GM21737 (cell line): ENCODE measurements around the gene SPESP1.

ENCODE experiments used
- ATAC-seq: cut with Tn5 transposase; IDR thresholded peaks from one replicate; pipeline ENCODE4 v1.9.1; 2021; ENCODE audit warnings: mild to moderate bottlenecking, moderate library complexity; ENCODE audit not compliant: unreplicated experiment

The SPESP1 gene

DNA sequence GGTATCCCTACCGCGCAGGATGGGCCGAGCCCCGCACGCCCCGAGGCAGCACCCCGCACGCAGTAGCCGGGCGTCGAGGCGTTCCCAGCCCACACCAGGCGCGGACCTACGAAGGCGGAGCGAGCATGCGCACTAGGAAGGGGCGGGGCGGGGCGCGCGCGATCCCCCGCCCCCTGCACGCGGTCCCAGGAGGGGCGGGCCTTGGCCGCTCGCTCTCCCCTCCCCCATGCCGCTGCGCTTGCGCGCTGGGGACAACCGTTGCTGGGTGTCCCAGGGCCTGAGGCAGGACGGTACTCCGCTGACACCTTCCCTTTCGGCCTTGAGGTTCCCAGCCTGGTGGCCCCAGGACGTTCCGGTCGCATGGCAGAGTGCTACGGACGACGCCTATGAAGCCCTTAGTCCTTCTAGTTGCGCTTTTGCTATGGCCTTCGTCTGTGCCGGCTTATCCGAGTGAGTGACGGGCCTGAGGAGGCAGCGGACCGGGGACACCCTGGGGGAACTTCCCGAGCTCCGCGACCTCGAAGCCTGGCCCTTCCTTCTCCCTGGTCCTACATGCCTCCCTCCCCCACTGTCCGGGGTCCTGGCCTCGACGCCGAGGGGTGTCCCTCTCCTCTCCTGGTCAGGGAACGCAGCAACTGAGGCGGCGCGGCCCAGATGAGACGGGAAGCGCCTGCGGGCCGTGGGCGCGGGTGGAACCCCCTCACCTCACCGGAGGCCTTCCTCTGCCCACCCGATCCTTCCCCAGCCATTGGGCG is at the start of gene SPESP1:
SPESP1 (plus strand) TSS at position 258 of the 755 bp plus-strand sequence; CDS start at position 387, 129 bp downstream.
- ATAC-seq = no peak

- no peak for ATAC-seq
These were observed 45.3 kb upstream of the SPESP1 start for GRCh38 chr15:68885070-68885469.

- ATAC-seq = no peak
These were observed 43.2 kb upstream of the SPESP1 start for GRCh38 chr15:68887120-68887519.

- ATAC-seq = no peak
These were observed 42.5 kb upstream of the SPESP1 start for GRCh38 chr15:68887819-68888218.

DNA sequence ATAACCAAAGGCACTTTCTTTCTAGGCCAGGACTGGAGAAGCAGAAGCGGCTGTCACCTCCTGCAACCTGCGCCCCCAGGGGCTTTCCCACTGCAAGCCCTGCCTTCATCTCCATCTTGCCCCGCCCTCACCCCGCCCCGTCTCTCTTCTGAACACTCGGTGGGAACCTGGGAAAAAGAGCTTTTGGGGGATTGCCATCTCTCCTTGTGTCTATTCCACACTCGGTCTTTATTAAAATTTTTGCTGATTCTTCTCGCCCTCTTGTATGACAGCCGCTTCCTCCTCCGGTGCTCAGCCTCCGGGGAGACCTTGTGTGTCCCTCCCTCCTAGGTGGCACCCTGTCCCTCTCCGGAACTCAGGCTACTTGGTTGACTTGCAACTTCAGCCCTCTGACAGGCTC is 41.9 kb upstream of the SPESP1 start:
- no peak for ATAC-seq

- ATAC-seq = no peak
These were observed 36.1 kb upstream of the SPESP1 start for GRCh38 chr15:68894208-68894607.

DNA sequence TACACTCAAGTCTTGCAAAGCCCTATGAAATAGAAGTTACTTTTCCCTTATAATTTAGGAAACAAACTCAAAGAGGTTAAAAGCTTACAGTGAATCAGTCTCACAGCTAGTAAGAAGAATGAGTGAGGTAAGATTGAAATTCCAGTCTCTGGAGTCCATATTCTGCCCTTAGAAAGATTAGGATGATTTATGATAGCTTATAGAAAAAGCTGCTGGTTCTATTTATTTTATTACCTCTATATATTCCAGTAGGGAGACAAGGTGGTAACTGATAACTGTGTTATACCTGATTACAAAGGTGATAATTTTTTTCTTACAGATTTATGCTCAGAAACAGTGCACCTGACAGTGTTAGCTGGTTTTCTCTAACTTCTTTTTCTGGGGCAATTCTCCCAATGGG is 34.1 kb upstream of the SPESP1 start:
- ATAC-seq = no peak

GRCh38 chr15:68897016-68897415 is 33.3 kb upstream of the SPESP1 start:
- ATAC-seq = no peak

DNA sequence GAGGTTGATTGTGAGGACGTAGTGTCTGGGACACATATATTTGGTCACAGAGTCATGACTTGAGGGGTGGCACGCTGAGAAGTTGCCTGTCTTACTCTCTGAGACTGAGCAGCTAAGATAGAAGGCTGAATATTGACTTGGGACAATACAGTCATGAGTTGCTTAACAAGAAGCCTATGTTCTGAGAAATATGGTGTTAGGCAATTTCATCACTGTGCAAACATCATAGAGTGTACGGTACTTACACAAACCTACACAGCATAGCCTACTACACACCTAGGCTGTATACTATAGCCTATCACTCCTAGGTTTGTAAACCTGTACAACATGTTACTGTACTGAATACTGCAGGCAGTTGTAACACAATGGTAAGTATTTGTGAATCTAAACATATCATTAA is 30.3 kb upstream of the SPESP1 start:
- ATAC-seq = no peak

DNA sequence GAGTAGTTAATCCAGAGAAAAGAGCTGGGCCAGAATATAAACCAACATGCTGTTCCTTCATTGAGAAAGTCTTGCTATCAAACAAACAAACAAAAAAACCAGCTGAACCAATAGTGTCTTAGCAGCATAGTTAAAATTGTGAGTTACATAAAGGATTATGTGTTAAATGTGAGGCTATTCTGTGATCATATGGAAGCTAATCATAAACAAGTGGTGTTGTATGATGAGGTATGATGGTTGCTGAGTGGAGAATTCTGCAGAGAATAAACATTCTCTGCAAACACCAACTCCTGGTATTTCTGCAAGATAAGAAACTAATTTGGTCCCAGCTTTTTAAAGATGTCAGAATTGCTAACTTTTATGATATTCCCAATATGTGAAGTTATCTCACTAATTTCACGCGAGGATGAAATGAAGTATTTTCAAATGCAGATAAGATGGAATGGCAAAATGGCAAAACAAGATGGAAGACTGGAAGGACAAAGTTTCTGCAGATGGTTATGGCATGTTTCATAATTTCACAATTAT is 22.9 kb upstream of the SPESP1 start:
- ATAC-seq = no peak

DNA sequence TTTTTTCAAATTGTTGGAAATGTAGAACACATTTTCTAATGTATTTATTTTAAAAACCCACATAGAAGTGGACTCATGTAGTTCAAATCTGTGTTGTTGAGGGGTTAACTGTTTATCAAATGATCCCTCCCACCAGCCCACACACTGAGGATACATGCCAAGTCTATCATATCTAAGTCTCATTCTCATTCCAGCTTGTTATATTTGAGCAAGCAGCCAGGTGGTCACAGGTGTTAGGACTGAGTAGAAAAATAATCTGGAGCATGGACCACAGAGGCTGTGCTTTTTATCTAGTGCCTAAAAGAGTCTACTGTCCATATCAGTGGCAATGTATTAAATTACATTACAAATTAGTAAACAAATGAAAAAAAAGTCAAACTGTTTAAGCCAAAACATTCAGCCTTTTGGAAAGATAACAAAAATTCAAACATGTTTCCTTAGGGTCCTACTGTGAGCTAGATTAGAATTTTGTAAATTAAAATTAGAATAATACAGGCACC is 20.7 kb upstream of the SPESP1 start:
- no peak for ATAC-seq

DNA sequence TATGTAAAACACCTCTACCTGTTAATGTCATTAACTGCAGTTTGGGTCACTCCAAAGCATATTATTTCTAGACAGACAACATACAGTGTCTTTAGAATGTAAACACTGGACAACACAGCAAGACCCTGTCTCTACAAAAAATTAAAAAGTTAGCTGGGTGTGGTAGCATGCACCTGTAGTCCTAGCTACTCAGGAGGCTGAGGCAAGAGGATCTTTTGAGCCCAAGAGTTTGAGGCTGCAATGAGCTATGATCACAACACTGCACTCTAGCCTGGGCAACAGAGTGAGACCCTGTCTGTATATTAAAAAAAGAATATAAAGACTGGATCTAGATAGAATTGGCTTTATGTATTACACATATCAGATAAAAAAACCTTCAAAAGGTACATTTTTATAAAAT is 20.0 kb upstream of the SPESP1 start:
- ATAC-seq = no peak

- ATAC-seq = no peak
These were observed 19.5 kb upstream of the SPESP1 start for GRCh38 chr15:68910816-68911215.

DNA sequence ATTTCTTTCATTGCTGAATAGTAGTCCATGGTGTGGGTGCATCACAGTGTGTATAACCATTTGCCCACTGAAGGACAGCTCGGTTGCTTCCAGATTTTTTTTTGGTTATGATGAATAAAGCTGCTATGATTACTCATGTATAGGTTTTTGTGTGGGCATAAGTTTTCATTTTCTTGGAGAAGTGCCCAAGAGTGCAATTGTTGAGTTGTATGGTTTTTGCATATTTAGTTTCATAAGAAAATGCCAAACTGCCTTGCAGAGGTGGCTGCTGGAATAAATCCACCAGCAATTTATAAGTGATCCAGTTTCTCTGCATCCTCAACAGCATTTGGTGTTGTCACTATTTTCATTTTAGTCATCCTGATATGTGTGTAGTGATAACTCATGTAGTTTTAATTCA is 8.4 kb upstream of the SPESP1 start:
- ATAC-seq = no peak

DNA sequence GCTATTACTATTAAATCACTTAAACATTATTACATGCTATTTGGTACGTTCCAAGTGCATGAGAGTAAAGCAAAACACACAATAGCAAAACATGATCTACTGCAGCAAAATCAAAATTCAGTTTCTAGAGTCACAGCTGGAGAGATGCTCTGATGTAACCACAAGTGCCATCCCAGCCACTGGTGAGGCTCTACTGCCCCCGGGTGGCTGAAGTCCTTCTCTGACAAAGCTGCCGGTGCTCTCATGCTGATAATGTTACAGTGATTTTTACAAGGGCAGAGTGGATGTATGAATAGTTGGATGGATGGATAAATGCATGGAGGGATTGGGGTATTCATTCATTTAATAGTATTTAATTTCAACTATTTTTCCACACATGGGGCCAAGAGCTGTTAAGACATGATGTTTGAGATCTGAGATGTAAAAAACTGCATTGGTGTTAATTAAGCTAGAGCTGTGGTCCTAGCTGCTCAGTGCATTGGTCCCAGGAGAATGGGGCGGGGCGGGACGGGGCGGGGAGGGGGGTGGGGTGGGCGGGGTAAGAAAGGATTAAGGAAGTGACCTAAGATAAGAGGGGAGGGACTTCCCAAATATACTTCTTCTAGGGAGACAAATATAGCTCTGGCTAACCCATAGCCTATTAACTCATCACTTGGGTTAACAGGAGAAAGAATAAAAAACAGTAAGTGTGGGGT is 5.3 kb upstream of the SPESP1 start:
- no peak for ATAC-seq

DNA sequence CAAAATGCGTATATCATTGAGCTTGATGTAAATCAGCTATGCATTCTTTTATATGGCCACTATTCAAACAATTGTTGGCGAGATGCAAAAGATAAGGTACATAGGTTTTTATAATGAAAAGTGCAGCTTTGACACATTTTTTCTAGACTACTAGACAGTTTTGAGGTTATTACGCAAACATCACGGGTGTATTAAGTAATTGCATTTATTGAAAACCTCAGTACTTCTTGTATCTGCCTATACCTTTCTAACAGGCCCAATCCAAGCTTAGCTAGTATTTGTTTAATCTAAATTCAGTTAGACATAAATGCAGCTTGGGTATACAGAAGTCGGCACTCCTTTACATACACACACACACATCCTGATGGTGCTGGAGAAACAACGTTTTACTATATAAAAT is 2.7 kb downstream of the SPESP1 start:
- no peak for ATAC-seq

DNA sequence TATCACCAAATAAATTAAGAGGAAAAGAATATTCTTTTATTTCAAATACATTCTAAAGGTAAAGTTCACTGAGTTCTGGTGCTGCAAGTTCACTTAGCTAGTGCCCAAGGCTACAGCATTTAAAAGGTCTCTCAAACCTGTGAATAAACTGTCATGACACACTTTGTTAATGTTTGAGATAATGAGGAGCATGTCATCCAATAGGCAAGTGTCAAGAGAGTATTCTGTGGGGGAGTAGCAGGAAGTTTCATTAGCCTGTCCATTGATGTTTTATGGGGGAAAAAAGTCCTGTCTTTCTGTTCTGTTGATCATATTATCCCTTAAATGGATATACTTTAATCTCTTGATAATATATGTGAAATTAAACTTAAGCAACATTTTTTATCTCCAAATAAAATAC is 4.0 kb downstream of the SPESP1 start:
- ATAC-seq = no peak

- ATAC-seq = no peak
These were observed 5.1 kb downstream of the SPESP1 start for GRCh38 chr15:68935400-68935937.

- no peak for ATAC-seq
These were observed 9.2 kb downstream of the SPESP1 start for GRCh38 chr15:68939501-68939900.

DNA sequence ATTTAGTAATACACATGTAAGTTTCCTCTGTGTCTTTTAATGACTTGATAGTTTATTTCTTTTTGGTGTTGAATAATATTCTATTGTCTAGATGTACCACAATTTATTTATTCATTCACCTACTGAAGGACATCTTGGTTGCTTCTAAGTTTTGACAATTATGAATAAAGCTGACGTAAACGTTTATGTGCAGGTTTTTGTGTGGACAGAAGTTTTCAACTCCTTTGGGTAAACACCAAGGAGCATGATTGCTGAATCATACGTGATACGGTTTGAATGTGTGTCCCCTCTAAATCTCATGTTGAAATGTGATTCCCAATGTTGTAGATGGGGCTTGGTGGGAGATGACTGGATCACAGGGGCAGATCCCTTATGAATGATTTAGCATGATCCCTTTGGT is 21.5 kb downstream of the SPESP1 start:
- no peak for ATAC-seq

DNA sequence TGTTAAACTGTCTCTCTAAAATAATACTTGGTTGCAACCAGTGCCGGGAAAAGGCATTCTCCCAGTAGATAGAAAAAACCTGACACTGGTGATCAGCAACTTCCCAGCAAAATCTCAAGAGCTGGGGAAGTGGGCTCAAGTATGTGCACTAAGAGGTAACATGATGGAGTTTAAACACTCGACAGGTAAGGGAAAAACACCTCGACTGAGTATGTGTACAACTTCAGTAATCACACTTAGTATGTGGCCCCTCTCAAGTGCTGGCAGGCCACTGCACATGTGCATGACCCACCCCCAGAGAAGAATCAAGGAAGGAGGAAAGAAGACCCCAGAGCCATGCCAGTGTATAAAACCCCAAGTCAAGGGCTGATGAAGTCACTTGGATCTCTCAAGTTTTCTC is 27.4 kb downstream of the SPESP1 start:
- no peak for ATAC-seq

- ATAC-seq = no peak
These were observed 28.3 kb downstream of the SPESP1 start for GRCh38 chr15:68958597-68958996.
